Liver (tissue), 9 donors: ENCODE measurements around the gene THY1. TPM values are rescaled to one million over a fixed set of nuclear protein-coding genes. Genes with fewer than 3 reads are reported as not detected.

Experiments
- DNase-seq: peaks from one replicate; pipeline ENCODE4 v3.0.0-alpha.2; 2017; ENCODE audit warnings: low spot score
- H3K27ac ChIP-seq, 2 donors: one replicate each; pipeline ENCODE4 v1.7.0; 2013; ENCODE audit warnings: inconsistent platforms in 2 of 2, low read length in 2 of 2, control low read depth in 1 of 2, low read depth in 1 of 2, mild to moderate bottlenecking in 1 of 2
- H3K27me3 ChIP-seq, 4 donors: one replicate each; pipeline versions ENCODE4 v1.6.1 to v1.7.0; 2013; ENCODE audit warnings: low read length in 3 of 4, inconsistent platforms in 1 of 4, mild to moderate bottlenecking in 1 of 4, moderate library complexity in 1 of 4; ENCODE audit not compliant: control insufficient read depth in 4 of 4, insufficient read depth in 4 of 4
- H3K36me3 ChIP-seq, 4 donors: one replicate each; pipeline versions ENCODE4 v1.6.1 to v1.7.0; 2013; ENCODE audit warnings: low read length in 3 of 4, mild to moderate bottlenecking in 3 of 4, low read depth in 1 of 4, moderate library complexity in 1 of 4; ENCODE audit not compliant: control insufficient read depth in 4 of 4, insufficient read depth in 3 of 4
- H3K4me1 ChIP-seq, 4 donors: one replicate each; pipeline versions ENCODE4 v1.6.1 to v1.7.0; 2013; ENCODE audit warnings: low read length in 3 of 4, mild to moderate bottlenecking in 3 of 4, moderate library complexity in 1 of 4; ENCODE audit not compliant: control insufficient read depth in 4 of 4, insufficient read depth in 4 of 4
- H3K4me3 ChIP-seq, 3 donors: one replicate each; pipeline versions ENCODE4 v1.6.1 to v1.7.0; 2013; ENCODE audit warnings: low read length in 3 of 3, control low read depth in 1 of 3, low read depth in 1 of 3, mild to moderate bottlenecking in 1 of 3
- H3K9ac ChIP-seq, 2 donors: one replicate each; pipeline ENCODE4 v1.7.0; 2013; ENCODE audit warnings: low read length in 2 of 2, mild to moderate bottlenecking in 2 of 2, moderate library complexity in 2 of 2, control low read depth in 1 of 2, low read depth in 1 of 2
- H3K9me3 ChIP-seq, 4 donors: one replicate each; pipeline versions ENCODE4 v1.6.1 to v1.7.0; 2013; ENCODE audit warnings: low read length in 3 of 4; ENCODE audit not compliant: control insufficient read depth in 4 of 4
- EGR1 ChIP-seq, 2 donors: IDR thresholded peaks; 2 replicates each; pipeline ENCODE4 v1.6.1; 2016 to 2018; ENCODE audit warnings: antibody characterized with exemption in 2 of 2, low read depth in 2 of 2
- HNF4G ChIP-seq: IDR thresholded peaks from 2 replicates; pipeline ENCODE4 v1.6.1; 2016; ENCODE audit warnings: antibody characterized with exemption
- JUND ChIP-seq, 2 donors: IDR thresholded peaks; 2 replicates each; pipeline ENCODE4 v1.6.1; 2016; ENCODE audit warnings: antibody characterized with exemption in 2 of 2
- RAD21 ChIP-seq, 2 donors: IDR thresholded peaks; 2 replicates each; pipeline ENCODE4 v1.6.1; 2016; ENCODE audit warnings: antibody characterized with exemption in 2 of 2, mild to moderate bottlenecking in 2 of 2
- YY1 ChIP-seq: IDR thresholded peaks from 2 replicates; pipeline ENCODE4 v1.6.1; 2016; ENCODE audit warnings: antibody characterized with exemption, mild to moderate bottlenecking
- WGBS: extraction: QIAGEN DNeasy Blood & Tissue Kit; methylation state at CpG from one replicate; pipeline ENCODE4 v1.1.7; 2013; 5-methylcytosine and 5-hydroxymethylcytosine counted together
- polyA plus RNA-seq, 2 donors: library from polyadenylated mRNA; stranded (reverse) in 1 of 2; unstranded in 1 of 2; fragments of 200-250 nt in 1 of 2; fragments of >200 nt in 1 of 2; fragmentation: Nextera tagmentation in 1 of 2; extraction: Ambion mirVana in 1 of 2; gene quantifications; one replicate each; pipeline versions ENCODE4 v1.2.1 to v1.2.3, GENCODE V29; 2013 to 2015
- total RNA-seq, 2 donors: library from RNA; depleted of rRNA; stranded (reverse); fragments of >200 nt; gene quantifications; one replicate each; pipeline ENCODE4 v1.2.3, GENCODE V29; 2014
- TF ChIP-seq, protein P1 (sequence below): IDR thresholded peaks from 2 replicates; pipeline ENCODE4 v1.6.1; 2016; ENCODE audit warnings: antibody characterized with exemption
- TF ChIP-seq, protein P2 (sequence below): IDR thresholded peaks from 2 replicates; pipeline ENCODE4 v1.6.1; 2016; ENCODE audit warnings: antibody characterized with exemption
- TF ChIP-seq, protein P3 (sequence below): IDR thresholded peaks from 2 replicates; pipeline ENCODE4 v1.6.1; 2016; ENCODE audit warnings: antibody characterized with exemption, mild to moderate bottlenecking
- TF ChIP-seq, protein P4 (sequence below): IDR thresholded peaks from 2 replicates; pipeline ENCODE4 v1.6.1; 2016; ENCODE audit warnings: antibody characterized with exemption
- TF ChIP-seq, protein P5 (sequence below): fragments of 150-350 bp; IDR thresholded peaks from 2 replicates; pipeline ENCODE4 v1.5.1; 2017; ENCODE audit warnings: improper control_type of control experiment, low read depth, low read length; ENCODE audit not compliant: missing input control
- donor health status: healthy.
- donor health status: healthy.
- donor health status: healthy.
- donor health status: healthy.
- donor health status: healthy.

THY1 gene
- total and polyA plus RNA-seq, 4 donors: 0.51 to 5.1 (median 1.1) TPM

DNA sequence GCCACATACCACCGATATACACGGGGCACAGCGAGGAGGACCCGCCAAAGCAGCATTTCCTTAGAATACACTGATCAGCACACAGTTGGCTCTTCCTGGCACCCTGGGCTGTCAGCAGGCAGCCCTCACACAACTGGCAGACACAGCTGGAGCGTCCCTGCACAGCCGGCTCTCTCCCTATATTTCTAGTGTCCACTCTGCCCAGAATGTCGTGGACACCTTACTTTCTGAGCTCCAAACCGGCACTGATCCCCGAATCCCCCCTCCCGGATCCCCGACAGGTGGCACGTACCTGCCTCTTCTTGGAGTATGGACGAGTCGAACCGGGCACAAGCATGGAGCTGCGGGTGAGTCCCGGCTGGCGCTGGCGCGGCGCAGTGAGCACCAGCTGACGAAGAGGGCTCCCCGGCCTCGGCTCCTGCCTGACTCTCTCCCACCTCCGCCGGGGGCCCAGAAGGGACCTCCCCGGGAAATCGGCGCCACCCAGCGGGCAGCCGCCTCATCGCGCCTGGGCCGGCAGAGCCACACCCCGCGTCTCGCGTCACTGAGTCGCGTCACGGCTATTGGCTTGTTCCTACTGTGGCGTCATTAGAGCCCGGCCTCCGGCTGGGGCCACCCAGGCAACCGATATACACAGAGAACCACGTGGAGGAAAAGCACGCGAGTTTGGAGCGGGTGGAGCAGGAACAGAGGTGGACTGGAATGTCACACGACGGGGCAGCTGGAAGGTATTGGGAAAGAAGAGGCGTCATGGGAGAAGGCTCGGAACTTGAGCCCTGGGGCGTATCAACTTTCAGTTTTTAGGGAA is 41.6 kb downstream of the THY1 start, which contains the start of gene USP2 (continued):
- TF ChIP-seq RAD21 (IDR thresholded peaks at IDR 0.05): peak; percentile 76 to 84
- TF ChIP-seq, protein P1, sequence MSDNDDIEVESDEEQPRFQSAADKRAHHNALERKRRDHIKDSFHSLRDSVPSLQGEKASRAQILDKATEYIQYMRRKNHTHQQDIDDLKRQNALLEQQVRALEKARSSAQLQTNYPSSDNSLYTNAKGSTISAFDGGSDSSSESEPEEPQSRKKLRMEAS: peak; percentile 98

DNA sequence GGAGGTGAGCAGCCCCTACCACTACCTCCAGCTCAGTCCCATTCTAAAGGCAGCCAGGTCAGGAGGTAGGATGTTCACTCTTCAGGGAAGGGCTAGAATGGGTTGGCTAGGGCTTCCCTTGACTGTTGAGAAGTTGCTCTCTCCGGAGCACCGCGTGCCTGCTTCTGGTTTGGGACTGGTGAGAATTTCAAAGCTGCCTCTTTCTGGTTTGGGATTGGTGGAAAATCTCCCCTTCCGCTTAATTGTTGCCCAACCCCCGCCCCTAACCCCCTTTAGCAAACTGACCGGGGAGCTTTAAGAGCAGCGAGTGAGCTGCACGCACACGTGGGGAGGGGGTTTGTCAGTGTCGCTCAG is 42.2 kb downstream of the THY1 start:
- Histone ChIP-seq H3K27ac (no peak overlapping the region), H3K9ac (peak overlapping the region in 1 of 2 donors; percentile 0), H3K4me1 (peaks cover 10 to 21% (median 17%) of the 10 kb centered on the region in 4 donors), H3K27me3 (no peaks in the 10 kb centered on the region), H3K4me3 (no peak overlapping the region), H3K36me3 (no peaks in the 10 kb centered on the region), H3K9me3 (no peaks in the 10 kb centered on the region)
- DNase-seq: no peak
- TF ChIP-seq JUND (IDR thresholded peaks at IDR 0.05): no peak
- TF ChIP-seq, protein P2, sequence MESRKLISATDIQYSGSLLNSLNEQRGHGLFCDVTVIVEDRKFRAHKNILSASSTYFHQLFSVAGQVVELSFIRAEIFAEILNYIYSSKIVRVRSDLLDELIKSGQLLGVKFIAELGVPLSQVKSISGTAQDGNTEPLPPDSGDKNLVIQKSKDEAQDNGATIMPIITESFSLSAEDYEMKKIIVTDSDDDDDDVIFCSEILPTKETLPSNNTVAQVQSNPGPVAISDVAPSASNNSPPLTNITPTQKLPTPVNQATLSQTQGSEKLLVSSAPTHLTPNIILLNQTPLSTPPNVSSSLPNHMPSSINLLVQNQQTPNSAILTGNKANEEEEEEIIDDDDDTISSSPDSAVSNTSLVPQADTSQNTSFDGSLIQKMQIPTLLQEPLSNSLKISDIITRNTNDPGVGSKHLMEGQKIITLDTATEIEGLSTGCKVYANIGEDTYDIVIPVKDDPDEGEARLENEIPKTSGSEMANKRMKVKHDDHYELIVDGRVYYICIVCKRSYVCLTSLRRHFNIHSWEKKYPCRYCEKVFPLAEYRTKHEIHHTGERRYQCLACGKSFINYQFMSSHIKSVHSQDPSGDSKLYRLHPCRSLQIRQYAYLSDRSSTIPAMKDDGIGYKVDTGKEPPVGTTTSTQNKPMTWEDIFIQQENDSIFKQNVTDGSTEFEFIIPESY: no peak
- TF ChIP-seq, protein P3, sequence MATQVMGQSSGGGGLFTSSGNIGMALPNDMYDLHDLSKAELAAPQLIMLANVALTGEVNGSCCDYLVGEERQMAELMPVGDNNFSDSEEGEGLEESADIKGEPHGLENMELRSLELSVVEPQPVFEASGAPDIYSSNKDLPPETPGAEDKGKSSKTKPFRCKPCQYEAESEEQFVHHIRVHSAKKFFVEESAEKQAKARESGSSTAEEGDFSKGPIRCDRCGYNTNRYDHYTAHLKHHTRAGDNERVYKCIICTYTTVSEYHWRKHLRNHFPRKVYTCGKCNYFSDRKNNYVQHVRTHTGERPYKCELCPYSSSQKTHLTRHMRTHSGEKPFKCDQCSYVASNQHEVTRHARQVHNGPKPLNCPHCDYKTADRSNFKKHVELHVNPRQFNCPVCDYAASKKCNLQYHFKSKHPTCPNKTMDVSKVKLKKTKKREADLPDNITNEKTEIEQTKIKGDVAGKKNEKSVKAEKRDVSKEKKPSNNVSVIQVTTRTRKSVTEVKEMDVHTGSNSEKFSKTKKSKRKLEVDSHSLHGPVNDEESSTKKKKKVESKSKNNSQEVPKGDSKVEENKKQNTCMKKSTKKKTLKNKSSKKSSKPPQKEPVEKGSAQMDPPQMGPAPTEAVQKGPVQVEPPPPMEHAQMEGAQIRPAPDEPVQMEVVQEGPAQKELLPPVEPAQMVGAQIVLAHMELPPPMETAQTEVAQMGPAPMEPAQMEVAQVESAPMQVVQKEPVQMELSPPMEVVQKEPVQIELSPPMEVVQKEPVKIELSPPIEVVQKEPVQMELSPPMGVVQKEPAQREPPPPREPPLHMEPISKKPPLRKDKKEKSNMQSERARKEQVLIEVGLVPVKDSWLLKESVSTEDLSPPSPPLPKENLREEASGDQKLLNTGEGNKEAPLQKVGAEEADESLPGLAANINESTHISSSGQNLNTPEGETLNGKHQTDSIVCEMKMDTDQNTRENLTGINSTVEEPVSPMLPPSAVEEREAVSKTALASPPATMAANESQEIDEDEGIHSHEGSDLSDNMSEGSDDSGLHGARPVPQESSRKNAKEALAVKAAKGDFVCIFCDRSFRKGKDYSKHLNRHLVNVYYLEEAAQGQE: no peak
- TF ChIP-seq, protein P4, sequence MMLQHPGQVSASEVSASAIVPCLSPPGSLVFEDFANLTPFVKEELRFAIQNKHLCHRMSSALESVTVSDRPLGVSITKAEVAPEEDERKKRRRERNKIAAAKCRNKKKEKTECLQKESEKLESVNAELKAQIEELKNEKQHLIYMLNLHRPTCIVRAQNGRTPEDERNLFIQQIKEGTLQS: no peak
- no peak for TF ChIP-seq EGR1 (IDR thresholded peaks at IDR 0.05; ENCODE audit: low read depth in 2 of 2)
- no peak for TF ChIP-seq HNF4G
- no peak for TF ChIP-seq YY1
- TF ChIP-seq, protein P5, sequence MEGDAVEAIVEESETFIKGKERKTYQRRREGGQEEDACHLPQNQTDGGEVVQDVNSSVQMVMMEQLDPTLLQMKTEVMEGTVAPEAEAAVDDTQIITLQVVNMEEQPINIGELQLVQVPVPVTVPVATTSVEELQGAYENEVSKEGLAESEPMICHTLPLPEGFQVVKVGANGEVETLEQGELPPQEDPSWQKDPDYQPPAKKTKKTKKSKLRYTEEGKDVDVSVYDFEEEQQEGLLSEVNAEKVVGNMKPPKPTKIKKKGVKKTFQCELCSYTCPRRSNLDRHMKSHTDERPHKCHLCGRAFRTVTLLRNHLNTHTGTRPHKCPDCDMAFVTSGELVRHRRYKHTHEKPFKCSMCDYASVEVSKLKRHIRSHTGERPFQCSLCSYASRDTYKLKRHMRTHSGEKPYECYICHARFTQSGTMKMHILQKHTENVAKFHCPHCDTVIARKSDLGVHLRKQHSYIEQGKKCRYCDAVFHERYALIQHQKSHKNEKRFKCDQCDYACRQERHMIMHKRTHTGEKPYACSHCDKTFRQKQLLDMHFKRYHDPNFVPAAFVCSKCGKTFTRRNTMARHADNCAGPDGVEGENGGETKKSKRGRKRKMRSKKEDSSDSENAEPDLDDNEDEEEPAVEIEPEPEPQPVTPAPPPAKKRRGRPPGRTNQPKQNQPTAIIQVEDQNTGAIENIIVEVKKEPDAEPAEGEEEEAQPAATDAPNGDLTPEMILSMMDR: no peak
- no peak for TF ChIP-seq RAD21 (IDR thresholded peaks at IDR 0.05)
- WGBS: 12% methylated on average over 10 of the region's 10 CpGs
